ENCODE results near the gene TBX15.

Gene TBX15

GRCh38 chr1:119001181-119002027 lies 13.3 kb upstream of the TBX15 start:
- DNase-seq: no peak

GRCh38 chr1:119000371-119001180 lies 12.4 kb upstream of the TBX15 start:
- no peak for DNase-seq

DNA sequence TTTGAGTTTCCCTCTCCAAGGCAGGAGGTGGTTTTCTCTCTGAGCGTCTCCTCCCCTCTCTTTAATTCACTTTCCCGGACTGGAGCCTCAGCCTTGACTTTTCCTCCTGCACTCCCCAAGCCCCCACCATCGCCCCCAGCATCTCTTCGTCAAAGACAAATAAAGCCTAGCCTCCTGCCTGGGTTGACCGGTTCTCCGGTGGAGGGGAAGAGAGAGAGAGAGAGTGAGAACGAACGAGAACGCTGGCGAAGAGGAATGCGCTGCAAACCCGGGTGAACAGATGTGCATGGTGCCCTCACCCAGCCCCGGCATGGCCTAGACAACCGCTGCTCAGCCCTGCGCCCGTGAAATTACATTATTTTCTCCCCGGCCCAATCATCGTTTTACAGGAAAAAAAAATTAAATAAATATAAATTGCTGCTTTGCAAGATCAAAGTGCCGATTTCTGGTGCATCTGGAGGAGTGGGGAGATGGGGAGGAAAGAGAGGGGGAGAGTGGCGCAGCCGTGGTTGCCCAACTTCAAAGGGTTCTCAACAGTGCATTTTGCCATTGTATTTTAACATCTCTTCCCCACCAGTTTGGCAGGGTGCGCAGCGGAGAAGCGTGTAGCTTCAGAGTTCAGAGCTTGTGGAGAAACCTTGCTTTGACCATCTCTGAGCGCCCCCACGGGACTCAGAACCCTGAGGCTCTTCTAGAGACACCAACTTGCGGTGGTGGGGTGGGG lies 11.4 kb upstream of the TBX15 start:
- DNase-seq: no peak

DNA sequence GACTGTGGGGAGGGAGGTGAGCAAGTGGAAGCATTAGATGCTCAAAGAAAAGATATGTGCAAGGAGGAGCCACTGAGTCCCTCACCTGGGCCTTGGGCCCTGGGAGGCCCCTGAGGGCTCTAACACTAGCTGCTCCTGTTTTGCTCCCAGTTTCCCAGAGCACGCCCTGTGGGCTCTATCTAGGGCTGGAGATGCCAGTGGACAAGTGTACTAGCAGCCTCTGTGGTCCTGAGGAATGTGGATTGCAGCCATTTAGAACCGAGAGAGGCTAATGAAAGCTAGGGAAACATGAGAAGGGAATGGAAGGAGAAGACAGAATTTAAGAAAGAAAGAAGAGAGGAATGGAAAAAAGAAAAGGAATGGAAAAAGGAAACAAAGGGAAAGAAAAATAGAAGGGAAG lies 10.0 kb upstream of the TBX15 start:
- no peak for DNase-seq

- DNase-seq: no peak
Observed at GRCh38 chr1:118997225-118997624, 9.1 kb upstream of the TBX15 start.

GRCh38 chr1:118995312-118996016 lies 7.3 kb upstream of the TBX15 start:
- DNase-seq: no peak

- no peak for DNase-seq
Observed at GRCh38 chr1:118993700-118994026, 5.5 kb upstream of the TBX15 start.

DNA sequence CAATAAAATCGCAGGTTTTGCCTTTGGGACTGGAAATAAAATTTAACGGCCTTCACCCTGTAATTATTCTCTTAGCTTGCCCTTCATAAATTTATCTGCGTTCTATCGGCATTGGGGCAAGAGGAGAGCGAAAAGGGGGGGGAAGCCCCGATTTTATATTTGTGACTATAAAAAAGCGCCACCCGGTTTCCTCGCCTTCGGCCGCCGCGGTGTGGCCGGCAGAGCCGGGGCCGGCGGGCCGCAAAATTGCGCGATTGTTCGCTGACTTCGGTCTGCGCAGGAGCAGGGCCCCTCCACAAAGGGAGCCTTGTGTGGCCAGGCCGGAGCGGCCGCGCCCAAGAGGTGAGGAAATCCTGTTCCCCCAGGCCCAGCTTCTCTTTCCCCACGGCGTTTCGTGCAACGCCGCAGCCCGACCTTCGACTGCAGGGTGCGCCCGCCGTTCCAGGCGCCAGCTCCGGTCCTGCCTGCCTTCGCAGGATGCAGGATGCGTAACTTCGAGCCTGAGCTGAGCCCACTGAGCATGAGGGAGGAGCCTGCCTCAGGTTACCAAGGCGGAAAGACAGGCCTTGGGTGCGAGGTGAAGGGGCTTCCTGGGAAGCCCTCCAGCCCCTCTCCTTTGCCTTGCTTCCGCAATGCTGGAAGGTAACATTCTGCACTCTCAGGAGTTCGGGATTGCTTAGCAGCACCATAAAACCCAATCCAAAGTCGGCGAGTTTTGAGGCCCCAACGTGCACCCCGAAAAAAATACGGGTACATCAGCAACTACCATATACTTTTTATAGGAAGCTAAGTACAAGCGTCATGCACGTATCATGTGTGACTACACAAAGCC lies 4.9 kb upstream of the TBX15 start:
- DNase-seq: no peak

DNA sequence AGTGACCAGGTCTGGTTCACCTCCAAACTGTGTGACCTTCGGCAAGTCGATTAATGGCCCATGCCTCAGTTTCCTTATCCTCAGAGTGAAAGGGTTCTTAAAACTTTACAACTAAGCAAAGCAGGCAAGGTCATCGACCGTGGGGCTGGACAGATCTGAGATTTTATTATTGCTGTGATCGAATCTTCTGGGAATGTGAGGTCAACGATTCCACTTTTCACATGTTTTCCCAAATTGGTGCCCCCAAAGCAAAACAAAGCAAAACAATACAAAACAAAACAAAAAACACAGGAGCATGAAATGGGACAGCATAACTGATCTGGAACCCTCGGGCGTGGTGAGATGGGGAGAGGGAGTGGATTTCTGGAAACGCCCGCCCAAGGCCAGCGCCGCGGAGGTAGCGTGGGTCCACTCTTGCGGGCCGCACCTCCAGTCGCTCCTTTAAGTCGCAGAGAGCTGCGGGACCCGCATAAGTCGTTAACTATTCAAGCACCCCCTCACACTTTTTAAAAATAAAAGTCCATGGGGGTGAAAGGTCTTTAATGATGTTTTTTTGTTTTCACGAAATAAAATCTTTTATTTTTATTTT lies 4.2 kb upstream of the TBX15 start:
- DNase-seq: no peak

DNA sequence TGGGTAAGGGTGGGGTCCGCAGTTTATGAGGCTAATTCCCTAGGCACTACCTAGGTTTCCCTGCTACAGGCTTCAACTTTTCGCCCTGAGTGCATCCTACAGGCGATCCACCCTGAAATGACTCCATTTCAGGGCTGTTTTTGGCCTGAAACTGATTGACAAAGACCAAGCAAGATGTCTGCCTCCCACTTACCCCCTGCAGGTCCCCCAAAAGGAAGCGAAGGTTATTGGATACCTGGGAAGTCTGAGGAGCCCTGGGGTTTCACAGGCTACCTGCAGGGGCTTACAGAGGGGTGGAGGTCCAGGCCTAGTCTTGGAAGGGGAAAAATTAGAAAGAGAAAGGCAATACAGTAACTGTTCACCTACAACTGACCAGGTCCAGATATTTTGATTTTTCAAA lies 3.3 kb upstream of the TBX15 start:
- DNase-seq: no peak

GRCh38 chr1:118990513-118991152 lies 2.5 kb upstream of the TBX15 start:
- no peak for DNase-seq

DNA sequence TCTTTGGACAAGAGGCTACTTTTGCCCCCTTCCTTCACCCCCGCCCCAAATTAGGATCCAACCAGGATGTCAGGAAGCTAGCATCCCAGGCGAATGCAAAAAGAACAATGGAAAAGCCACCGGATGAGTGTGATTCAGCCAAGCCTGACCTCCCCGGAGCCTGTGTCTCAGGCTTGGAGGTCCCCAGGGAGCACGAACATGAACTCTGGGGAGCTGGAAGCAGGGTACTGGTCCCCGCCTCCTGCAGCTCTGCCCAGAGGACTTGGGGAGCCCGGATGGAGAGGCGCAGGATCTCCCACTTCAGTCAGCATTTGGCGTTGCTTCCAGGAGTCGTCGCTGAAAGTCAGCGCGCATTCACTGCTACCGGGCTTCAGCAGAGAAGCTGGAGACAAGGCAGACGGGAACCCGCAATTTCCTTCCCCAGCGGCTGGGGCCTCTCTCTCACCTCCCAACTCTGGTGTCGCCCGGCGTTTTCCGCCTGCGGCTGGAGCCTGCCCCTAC lies 1.8 kb upstream of the TBX15 start:
- no peak for DNase-seq

GRCh38 chr1:118989006-118989815 lies 1.1 kb upstream of the TBX15 start:
- no peak for DNase-seq

GRCh38 chr1:118987468-118988185 lies 516 bp downstream of the TBX15 start:
- no peak for DNase-seq

DNA sequence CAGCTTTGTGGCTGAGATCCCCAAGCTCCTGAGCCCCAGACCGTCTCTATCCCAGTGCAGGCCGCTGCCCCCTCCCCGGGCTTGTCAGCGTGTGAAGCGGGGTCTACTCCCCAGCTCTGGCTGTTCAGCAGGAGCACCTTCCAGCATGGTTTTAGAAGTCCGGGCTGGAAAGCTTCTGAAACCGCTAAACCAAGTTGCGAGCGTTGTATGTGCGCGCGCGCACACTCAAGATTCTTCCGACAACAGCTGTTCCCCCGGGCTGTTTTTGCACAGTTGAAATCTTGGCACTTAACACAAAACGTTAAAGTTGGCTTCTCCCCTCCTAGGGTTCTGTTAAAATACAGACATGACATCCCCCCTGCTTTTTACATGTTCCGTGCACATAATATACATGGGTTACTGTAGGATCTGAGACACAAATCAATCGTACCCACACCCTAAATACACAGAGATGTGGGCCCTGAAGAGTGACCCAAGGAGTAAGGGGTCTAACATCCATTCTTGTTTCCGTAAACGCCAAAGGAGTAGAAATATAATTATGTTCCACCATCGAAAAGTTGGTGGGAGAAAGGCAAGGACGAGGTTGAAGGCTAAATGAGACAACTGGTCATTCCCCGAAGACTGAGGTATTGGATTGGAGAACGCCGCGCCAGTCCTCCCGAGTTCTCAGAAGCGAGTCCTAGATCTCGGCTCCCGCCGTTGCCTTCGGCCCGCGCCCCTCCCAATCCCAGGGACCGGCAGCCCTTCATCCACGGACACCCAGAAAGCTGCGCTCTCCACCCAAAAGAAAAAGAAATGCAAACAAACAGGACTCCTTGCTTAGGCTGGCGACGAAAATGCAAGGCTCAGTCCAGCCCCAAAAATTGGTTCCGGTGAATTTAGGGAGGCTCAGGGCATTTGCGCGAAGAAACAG lies 1.3 kb downstream of the TBX15 start:
- DNase-seq: no peak

DNA sequence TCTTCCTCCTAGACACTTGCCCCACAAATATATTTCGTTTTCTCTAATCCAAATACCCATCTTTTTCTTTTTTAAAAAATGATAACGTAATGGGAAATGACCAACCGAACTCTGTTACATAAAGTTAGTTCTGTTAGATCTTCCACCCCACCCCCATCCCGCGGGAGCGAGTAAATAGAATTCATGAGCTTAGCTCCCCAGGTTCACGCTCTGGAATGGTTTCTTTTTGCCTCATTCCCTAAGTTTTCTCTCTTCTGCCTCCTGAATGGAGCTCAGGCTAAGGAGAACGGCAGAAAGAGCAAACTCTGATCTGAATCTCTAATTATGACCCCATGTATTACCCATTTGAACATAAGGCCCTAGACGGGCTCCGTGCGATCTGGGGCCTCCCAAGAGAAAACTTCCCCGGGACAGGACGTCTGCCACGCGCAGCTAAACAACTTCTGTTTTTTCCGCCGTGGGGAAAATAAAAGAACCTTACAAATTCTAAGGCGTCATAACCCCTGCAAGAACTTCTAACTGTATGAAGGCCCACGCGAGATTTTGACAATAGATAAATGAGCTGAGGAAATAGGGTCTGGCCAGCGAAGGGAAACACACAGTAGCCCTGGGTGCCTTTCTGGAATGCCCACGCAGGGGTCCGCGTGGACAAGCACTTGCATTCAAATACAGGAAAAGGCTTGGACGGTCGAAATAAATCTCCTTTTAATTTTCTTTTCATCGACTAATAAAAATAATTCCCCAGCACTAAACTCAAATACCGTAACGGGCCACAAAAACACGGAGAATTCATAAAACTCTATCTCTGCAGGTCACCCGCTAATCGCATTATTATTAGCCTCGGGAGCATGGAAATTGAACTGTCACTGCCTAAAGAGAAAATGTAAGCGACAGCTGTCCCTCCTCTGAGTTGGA lies 2.2 kb downstream of the TBX15 start:
- no peak for DNase-seq

All from NCI-H1417 treated with DMSO at 0.1 percent for 48 hours (cell line).